ENCODE data around the gene ASMTL.

DNA sequence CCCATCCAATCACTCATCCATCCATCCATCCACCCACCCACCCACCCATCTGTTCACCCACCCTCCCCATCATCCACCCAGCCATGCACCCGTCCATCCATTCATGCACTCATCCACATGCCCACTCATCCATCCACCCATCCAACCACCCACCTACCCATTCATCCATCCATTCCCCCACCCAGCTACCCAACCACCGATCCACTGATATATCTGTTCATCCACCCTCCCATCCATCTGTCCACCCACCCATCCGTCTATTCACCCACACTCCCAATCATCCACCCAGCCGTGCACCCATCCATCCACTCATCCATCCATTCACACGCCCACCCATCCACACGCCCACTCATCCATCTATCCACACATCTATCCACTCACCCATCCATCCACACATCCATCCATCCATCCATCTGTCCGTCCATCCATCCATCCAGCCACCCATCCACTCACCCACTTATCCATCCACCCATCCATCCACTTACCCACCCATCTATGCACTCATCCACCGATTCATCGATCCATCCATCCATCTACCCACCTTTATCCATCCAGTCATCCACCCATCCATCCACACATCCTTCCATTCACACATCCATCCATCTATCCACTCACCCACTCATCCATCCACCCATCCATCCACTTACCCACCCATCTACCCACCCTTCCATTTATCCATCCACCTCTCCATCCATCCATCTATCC is 28.4 kb downstream of the ASMTL start:
- TF ChIP-seq, protein P1, sequence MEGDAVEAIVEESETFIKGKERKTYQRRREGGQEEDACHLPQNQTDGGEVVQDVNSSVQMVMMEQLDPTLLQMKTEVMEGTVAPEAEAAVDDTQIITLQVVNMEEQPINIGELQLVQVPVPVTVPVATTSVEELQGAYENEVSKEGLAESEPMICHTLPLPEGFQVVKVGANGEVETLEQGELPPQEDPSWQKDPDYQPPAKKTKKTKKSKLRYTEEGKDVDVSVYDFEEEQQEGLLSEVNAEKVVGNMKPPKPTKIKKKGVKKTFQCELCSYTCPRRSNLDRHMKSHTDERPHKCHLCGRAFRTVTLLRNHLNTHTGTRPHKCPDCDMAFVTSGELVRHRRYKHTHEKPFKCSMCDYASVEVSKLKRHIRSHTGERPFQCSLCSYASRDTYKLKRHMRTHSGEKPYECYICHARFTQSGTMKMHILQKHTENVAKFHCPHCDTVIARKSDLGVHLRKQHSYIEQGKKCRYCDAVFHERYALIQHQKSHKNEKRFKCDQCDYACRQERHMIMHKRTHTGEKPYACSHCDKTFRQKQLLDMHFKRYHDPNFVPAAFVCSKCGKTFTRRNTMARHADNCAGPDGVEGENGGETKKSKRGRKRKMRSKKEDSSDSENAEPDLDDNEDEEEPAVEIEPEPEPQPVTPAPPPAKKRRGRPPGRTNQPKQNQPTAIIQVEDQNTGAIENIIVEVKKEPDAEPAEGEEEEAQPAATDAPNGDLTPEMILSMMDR (IDR thresholded peaks at IDR 0.05; ENCODE audit: borderline replicate concordance, extremely low read depth, low read length, poor library complexity, severe bottlenecking): no peak
- no peak for TF ChIP-seq EZH2 (IDR thresholded peaks at IDR 0.05; ENCODE audit: borderline replicate concordance, low read depth, low read length, severe bottlenecking)

All from DND-41 (cell line).